GM19468 (cell line): ENCODE measurements around the gene ELAVL1.

Experiments
- ATAC-seq: cut with Tn5 transposase; IDR thresholded peaks from one replicate; pipeline ENCODE4 v1.9.1; 2021; ENCODE audit warnings: mild to moderate bottlenecking, moderate library complexity, moderate number of reproducible peaks; ENCODE audit not compliant: unreplicated experiment; ENCODE audit errors: extremely low read depth

ELAVL1 gene

GRCh38 chr19:7915250-7916102 lies 90.0 kb downstream of the ELAVL1 start:
- ATAC-seq = no peak

- no peak for ATAC-seq
Observed at GRCh38 chr19:7914598-7915045, 90.8 kb downstream of the ELAVL1 start, which contains the start of gene TGFBR3L. Gene TGFBR3L, plus strand, starts transcription at chr19:7914830.

DNA sequence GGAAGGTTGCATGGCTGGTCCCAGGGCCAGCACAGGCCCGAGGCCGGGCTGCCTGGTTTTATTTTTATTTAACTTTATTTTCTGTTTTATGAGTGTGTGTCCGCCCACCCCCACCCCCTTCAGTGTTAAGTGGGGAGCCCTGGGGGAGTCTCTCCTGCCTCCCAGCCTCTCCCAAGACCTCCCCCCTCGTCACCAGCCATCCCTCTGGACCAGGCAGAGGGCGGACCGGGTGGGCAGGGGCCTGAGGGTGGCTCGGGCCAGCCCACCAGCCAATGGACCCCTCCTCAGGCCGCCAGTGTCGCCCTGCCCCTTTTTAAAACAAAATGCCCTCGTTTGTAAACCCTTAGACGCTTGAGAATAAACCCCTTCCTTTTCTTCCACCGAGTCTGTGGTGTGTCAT lies 91.3 kb downstream of the ELAVL1 start:
- ATAC-seq = no peak

DNA sequence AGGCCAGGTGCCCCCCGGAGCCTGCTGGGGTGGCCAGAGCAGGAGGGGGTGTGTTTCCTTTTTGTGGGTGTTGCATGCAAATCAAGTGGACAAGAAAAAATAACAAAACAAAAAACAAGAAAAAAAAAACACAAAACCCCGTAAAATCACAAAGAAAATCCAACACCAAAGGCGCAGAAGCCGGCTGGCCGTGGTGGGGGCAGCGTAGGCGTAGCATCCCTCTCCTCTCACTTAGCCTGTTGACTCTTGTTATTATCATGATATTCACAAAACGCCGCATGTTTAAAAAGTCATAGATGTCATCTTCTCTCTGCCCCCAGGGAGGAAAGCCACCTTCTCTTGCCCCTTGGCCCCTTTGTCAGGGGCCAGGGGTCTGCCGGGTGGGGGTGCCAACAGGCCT lies 91.8 kb downstream of the ELAVL1 start:
- no peak for ATAC-seq

DNA sequence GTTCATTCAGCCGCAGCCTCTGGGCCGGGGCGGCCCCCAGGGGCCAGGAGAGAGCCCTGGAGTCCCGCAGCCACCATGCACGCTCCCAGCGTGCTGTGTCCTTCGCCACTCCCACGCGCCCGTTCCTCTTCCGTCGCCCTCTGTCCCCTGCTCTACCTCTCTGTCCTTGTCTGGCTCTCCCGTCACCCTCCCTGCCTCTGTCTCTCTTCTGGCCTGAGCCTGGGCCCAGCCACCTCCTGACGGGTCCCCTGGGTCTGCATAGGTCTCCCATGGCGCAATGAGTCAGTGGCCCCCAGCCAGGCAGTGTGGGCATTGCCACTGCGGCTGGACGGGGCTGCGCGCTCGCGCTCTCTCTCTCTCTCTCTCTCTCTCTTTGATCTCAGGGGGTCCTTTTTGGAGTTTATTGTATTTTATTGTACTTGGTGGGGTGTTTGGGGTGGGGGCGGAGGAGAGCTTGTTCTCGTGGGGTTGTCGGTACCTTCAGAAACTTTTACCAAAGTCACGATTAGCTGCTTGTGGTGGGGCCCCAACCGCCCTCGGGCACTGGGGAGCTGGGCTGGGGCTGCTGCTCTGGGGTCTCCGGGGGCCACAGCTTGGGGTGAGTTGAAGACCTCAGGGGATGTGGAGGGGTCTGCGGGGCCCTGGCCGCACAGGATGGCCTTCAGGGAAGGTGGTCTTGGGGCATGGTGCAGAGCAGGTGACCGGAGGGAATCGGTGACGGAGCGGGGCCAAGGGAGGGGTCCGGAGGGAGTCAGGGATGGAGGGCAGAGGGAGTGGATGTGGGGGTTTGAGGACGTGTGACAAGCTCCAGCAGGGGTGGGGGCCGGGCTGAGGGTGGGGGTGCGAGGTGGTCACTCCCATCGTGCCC lies 92.5 kb downstream of the ELAVL1 start:
- no peak for ATAC-seq

DNA sequence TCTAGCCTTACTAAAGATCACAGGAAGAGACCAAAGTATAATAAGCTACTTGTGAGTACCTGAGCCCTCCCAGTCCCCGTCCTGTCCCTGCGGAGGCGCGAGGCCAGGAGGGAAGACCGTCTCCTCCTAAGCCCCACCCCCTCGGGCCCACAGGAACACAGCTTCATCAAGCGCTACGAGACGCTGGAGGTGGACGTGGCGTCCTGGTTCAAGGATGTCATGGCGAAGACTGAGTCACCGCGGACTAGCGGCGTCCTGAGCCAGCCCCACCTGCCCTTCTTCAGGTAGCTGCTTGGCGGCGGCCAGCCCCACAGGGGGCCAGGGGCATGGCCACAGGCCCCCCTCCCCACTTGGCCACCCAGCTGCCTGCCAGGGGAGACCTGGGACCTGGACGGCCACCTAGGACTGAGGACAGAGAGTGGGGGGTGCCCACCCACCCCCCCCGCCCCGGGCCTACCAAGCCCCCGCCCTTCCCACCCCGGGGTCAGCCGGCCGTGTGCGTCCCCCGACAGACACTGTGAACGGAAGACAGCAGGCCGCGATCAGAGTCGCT lies 93.2 kb downstream of the ELAVL1 start:
- ATAC-seq = no peak

GRCh38 chr19:7911508-7912143 lies 93.8 kb downstream of the ELAVL1 start:
- no peak for ATAC-seq

GRCh38 chr19:7910321-7911161 lies 94.9 kb downstream of the ELAVL1 start:
- no peak for ATAC-seq

DNA sequence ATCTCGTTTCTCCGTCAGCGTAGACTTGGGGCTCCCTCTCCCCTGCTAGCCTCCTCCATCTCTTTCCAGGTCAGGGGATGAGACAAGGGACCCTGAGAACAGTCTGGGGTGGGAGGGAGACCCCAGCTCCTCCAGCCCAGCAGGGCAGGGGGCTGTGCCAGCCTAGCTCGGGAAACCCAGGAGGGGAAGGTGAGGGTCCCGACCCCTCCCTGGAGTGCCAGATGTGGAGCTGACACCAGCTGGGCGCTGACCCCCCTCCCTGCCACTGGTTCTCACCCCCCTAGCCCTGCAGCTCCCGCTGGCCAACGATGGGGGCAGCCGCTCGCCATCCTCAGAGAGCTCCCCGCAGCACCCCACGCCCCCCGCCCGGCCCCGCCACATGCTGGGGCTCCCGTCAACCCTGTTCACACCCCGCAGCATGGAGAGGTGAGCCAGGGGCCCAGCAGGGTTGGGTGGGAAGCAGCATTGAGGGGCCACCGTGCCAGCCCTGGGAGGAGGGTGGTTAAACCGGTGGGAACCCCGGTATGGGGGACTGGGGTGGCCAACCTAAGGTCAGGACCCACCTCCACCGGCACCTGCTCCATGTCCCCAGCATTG lies 95.9 kb downstream of the ELAVL1 start:
- ATAC-seq = no peak

DNA sequence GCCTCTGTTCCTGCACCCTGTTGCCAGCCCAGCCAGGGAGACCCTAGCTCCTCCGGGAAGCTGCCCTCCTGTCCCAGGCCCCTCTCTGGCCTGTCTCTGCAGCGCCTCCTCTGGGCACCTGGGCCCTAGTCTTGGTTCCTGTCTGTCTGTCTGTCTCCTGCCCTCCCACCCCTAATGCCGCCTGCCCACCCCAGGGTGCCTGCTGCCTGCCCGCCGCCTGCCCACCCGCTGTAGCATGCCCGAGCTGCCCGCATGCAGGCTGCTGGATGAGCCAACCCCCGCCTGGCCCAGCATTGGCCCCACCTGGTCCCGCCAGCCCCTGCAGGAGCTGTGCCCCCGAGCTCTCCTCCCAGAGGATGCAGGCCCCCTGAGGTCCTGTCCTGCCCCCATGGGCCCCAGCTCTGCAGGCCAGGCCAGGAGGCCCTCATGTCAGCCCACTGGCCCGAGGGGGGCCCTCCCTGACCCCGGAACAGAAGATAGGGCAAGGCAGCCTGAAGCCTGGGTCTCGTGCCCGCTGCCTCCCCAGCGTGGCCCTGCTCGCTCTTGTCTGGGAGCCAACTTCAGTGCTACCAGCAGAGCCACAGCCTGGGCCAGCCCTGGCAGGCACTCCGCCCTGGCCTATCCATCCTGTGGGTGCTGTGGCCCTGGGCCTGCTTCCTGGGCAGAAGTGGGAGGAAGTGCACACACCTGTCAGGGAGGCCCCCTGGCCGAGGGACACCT lies 96.5 kb downstream of the ELAVL1 start:
- ATAC-seq = no peak
